IMR-90 (cell line): Measurements from ENCODE around the gene PLCB3.

Experiments
- BHLHE40 ChIP-seq: fragments of 150-350 bp; IDR thresholded peaks from 2 replicates; pipeline ENCODE4 v1.6.1; 2016; ENCODE audit warnings: mild to moderate bottlenecking, low read depth, low read length
- CEBPB ChIP-seq: IDR thresholded peaks from 2 replicates; pipeline ENCODE4 v1.6.1; 2012; ENCODE audit warnings: low read depth, low read length, improper control_type of control experiment
- CTCF ChIP-seq: conservative IDR thresholded peaks from 2 replicates; pipeline ENCODE4 v1.5.1; 2012; ENCODE audit warnings: mild to moderate bottlenecking, low read depth, low read length, improper control_type of control experiment
- ELK1 ChIP-seq: fragments of 150-350 bp; IDR thresholded peaks from 2 replicates; pipeline ENCODE4 v1.6.1; 2016; ENCODE audit warnings: low read depth, mild to moderate bottlenecking, low read length, moderate library complexity, borderline replicate concordance
- FOS ChIP-seq: fragments of 150-350 bp; IDR thresholded peaks from 2 replicates; pipeline ENCODE4 v1.6.1; 2016; ENCODE audit warnings: low read depth, low read length
- MXI1 ChIP-seq: IDR thresholded peaks from 2 replicates; pipeline ENCODE4 v1.6.1; 2012; ENCODE audit warnings: low read depth, mild to moderate bottlenecking, low read length, moderate library complexity, borderline replicate concordance
- POLR2A ChIP-seq: IDR thresholded peaks from 2 replicates; pipeline ENCODE4 v1.6.1; 2012; ENCODE audit warnings: mild to moderate bottlenecking, low read depth, low read length
- RFX5 ChIP-seq: IDR thresholded peaks from 2 replicates; pipeline ENCODE4 v1.8.0; 2012; ENCODE audit warnings: low read depth, mild to moderate bottlenecking, low read length, moderate library complexity
- SMC3 ChIP-seq: fragments of 150-350 bp; IDR thresholded peaks from 2 replicates; pipeline ENCODE4 v1.6.1; 2016; ENCODE audit warnings: low read depth, mild to moderate bottlenecking, antibody characterized with exemption, low read length, moderate library complexity

GRCh38 chr11:64295760-64296159, 44.4 kb downstream of the PLCB3 start:
- TF ChIP-seq RFX5 (no peak), CTCF (no peak), POLR2A (no peak), BHLHE40 (no peak), CEBPB (no peak), MXI1 (no peak), SMC3 (no peak), FOS (no peak), ELK1 (no peak)
